ENCODE data around the gene MAGED2. TPM values are rescaled to one million over a fixed set of nuclear protein-coding genes. Genes with fewer than 3 reads are reported as not detected.
"Not testable (repeated sequence)": the region's sequence is repeated elsewhere in the genome, so short reads cannot be mapped to it uniquely, and the experiment has no call there.

The MAGED2 gene
- total RNA-seq, 1 experiment from 2014 or later: 227 TPM

GRCh38 chrX:54841184-54841874 is 33.8 kb downstream of the MAGED2 start:
- H3K27me3 ChIP-seq (ENCODE audit: control insufficient read depth, insufficient read depth, low read length); DNase-seq; H3K4me3 ChIP-seq (ENCODE audit: insufficient read depth, low read depth, low read length); H3K36me3 ChIP-seq (replicated peaks; ENCODE audit: control insufficient read depth, insufficient read depth, low read length): not testable (repeated sequence)

- no peak for DNase-seq
- Histone ChIP-seq H3K27me3 (ENCODE audit: control insufficient read depth, insufficient read depth, low read length) (no peaks in the 10 kb centered on the region), H3K36me3 (replicated peaks; ENCODE audit: control insufficient read depth, insufficient read depth, low read length) (no peaks in the 10 kb centered on the region), H3K4me3 (ENCODE audit: insufficient read depth, low read depth, low read length) (no peak overlapping the region)
Observed at GRCh38 chrX:54842607-54843006, 35.1 kb downstream of the MAGED2 start.

GRCh38 chrX:54843050-54843449 is 35.5 kb downstream of the MAGED2 start:
- no peak overlapping the region for H3K4me3 ChIP-seq (ENCODE audit: insufficient read depth, low read depth, low read length)
- no peak for DNase-seq
- H3K36me3 ChIP-seq (replicated peaks; ENCODE audit: control insufficient read depth, insufficient read depth, low read length): no peaks in the 10 kb centered on the region
- H3K27me3 ChIP-seq (ENCODE audit: control insufficient read depth, insufficient read depth, low read length): no peaks in the 10 kb centered on the region

GRCh38 chrX:54847700-54848099 is 40.2 kb downstream of the MAGED2 start:
- DNase-seq; H3K4me3 ChIP-seq (ENCODE audit: insufficient read depth, low read depth, low read length); H3K36me3 ChIP-seq (replicated peaks; ENCODE audit: control insufficient read depth, insufficient read depth, low read length); H3K27me3 ChIP-seq (ENCODE audit: control insufficient read depth, insufficient read depth, low read length): not testable (repeated sequence)

- Histone ChIP-seq H3K27me3 (ENCODE audit: control insufficient read depth, insufficient read depth, low read length) (no peaks in the 10 kb centered on the region), H3K36me3 (replicated peaks; ENCODE audit: control insufficient read depth, insufficient read depth, low read length) (no peaks in the 10 kb centered on the region), H3K4me3 (ENCODE audit: insufficient read depth, low read depth, low read length) (no peak overlapping the region)
- no peak for DNase-seq
Observed at GRCh38 chrX:54865208-54865607, 57.7 kb downstream of the MAGED2 start.

Other genes with a start within 250 kb of the MAGED2 start
- gene ITIH6, start 9.5 kb upstream of the MAGED2 start, total RNA-seq (2014; rRNA removed; shearing (Covaris generic)): not detected in 2 replicates
- gene TRO, start 113.1 kb downstream of the MAGED2 start, total RNA-seq (2014; rRNA removed; shearing (Covaris generic)): 49.8 and 53.7 TPM in 2 replicates
- gene PFKFB1, start 186.4 kb downstream of the MAGED2 start, total RNA-seq (2014; rRNA removed; shearing (Covaris generic)): 0.07 and 0.14 TPM in 2 replicates
- 21.7 and 26.4 TPM in 2 replicates for gene APEX2, start 192.6 kb downstream of the MAGED2 start, total RNA-seq (2014; rRNA removed; shearing (Covaris generic))
- gene ALAS2, start 223.2 kb downstream of the MAGED2 start, total RNA-seq (2014; rRNA removed; shearing (Covaris generic)): not detected in 2 replicates

Measured in H7 (cell line).